ENCODE data around the gene BASP1.
"Not testable (repeated sequence)": the region's sequence is repeated elsewhere in the genome, so short reads cannot be mapped to it uniquely, and the experiment has no call there.

BASP1 gene

GRCh38 chr5:17191574-17191973, 25.9 kb upstream of the BASP1 start:
- not testable (repeated sequence) for DNase-seq

- no peak for DNase-seq
Measured at GRCh38 chr5:17192191-17192590, 25.2 kb upstream of the BASP1 start.

- DNase-seq, result no peak
Measured at GRCh38 chr5:17196024-17196423, 21.4 kb upstream of the BASP1 start.

- no peak for DNase-seq
Measured at GRCh38 chr5:17196697-17197096, 20.7 kb upstream of the BASP1 start.

- peak; percentile 56 for DNase-seq
Measured at GRCh38 chr5:17203329-17204132, 13.9 kb upstream of the BASP1 start.

GRCh38 chr5:17204133-17204489, 13.3 kb upstream of the BASP1 start:
- DNase-seq, result no peak

GRCh38 chr5:17206021-17206420, 11.4 kb upstream of the BASP1 start:
- DNase-seq, result no peak

GRCh38 chr5:17212191-17212590, 5.2 kb upstream of the BASP1 start:
- no peak for DNase-seq

- no peak for DNase-seq
Measured at GRCh38 chr5:17212996-17213395, 4.4 kb upstream of the BASP1 start.

- no peak for DNase-seq
Measured at GRCh38 chr5:17213938-17214337, 3.5 kb upstream of the BASP1 start.

GRCh38 chr5:17214893-17215292, 2.5 kb upstream of the BASP1 start:
- DNase-seq, result no peak

GRCh38 chr5:17215361-17215760, 2.1 kb upstream of the BASP1 start:
- DNase-seq, result no peak

- peak; percentile 89 for DNase-seq
Measured at GRCh38 chr5:17216176-17216973, 1.1 kb upstream of the BASP1 start.

- DNase-seq, result peak; percentile 72
Measured at GRCh38 chr5:17216974-17217492, 398 bp upstream of the BASP1 start.

GRCh38 chr5:17218353-17219005, 1.0 kb downstream of the BASP1 start:
- peak; percentile 62 for DNase-seq

GRCh38 chr5:17219006-17219422, 1.6 kb downstream of the BASP1 start:
- DNase-seq, result peak; percentile 80

GRCh38 chr5:17219469-17219868, 2.0 kb downstream of the BASP1 start:
- no peak for DNase-seq

- DNase-seq, result no peak
Measured at GRCh38 chr5:17219992-17220391, 2.6 kb downstream of the BASP1 start.

GRCh38 chr5:17220469-17220868, 3.0 kb downstream of the BASP1 start:
- no peak for DNase-seq

GRCh38 chr5:17221843-17222636, 4.6 kb downstream of the BASP1 start:
- no peak for DNase-seq

GRCh38 chr5:17222664-17223063, 5.2 kb downstream of the BASP1 start:
- no peak for DNase-seq

- no peak for DNase-seq
Measured at GRCh38 chr5:17223367-17224185, 6.1 kb downstream of the BASP1 start.
